GM19468 (cell line): ENCODE results near the gene GATB.
A peak's percentile ranks its signal among the peaks of the same experiment; 100 is the strongest.

Experiments
- ATAC-seq: cut with Tn5 transposase; IDR thresholded peaks from one replicate; pipeline ENCODE4 v1.9.1; 2021; ENCODE audit warnings: mild to moderate bottlenecking, moderate library complexity, moderate number of reproducible peaks; ENCODE audit not compliant: unreplicated experiment; ENCODE audit errors: extremely low read depth

The GATB gene

GRCh38 chr4:151786158-151786495 is 25.3 kb upstream of the GATB start:
- ATAC-seq: no peak

- no peak for ATAC-seq
These were observed 24.8 kb upstream of the GATB start for GRCh38 chr4:151785484-151786157.

- ATAC-seq: no peak
These were observed 23.9 kb upstream of the GATB start for GRCh38 chr4:151784706-151785105.

GRCh38 chr4:151783867-151784266 is 23.1 kb upstream of the GATB start:
- no peak for ATAC-seq

GRCh38 chr4:151782296-151782695 is 21.5 kb upstream of the GATB start:
- no peak for ATAC-seq

GRCh38 chr4:151781026-151781425 is 20.2 kb upstream of the GATB start:
- ATAC-seq: no peak

- no peak for ATAC-seq
These were observed 16.7 kb upstream of the GATB start for GRCh38 chr4:151777471-151777870.

- no peak for ATAC-seq
These were observed 13.5 kb upstream of the GATB start for GRCh38 chr4:151774324-151774723.

GRCh38 chr4:151772274-151772673 is 11.5 kb upstream of the GATB start:
- no peak for ATAC-seq

GRCh38 chr4:151771664-151772063 is 10.9 kb upstream of the GATB start:
- ATAC-seq: no peak

- no peak for ATAC-seq
These were observed 9.3 kb upstream of the GATB start for GRCh38 chr4:151770154-151770553.

GRCh38 chr4:151768835-151769234 is 8.0 kb upstream of the GATB start:
- no peak for ATAC-seq

- no peak for ATAC-seq
These were observed 5.9 kb upstream of the GATB start for GRCh38 chr4:151766691-151767090.

- ATAC-seq: no peak
These were observed 805 bp downstream of the GATB start for GRCh38 chr4:151760002-151760401.

GRCh38 chr4:151753056-151753455 is 7.8 kb downstream of the GATB start:
- no peak for ATAC-seq

- no peak for ATAC-seq
These were observed 10.7 kb downstream of the GATB start for GRCh38 chr4:151750156-151750555.

GRCh38 chr4:151745481-151746231 is 15.2 kb downstream of the GATB start:
- ATAC-seq: no peak

GRCh38 chr4:151744614-151745013 is 16.2 kb downstream of the GATB start:
- ATAC-seq: peak; percentile 31

- ATAC-seq: no peak
These were observed 16.9 kb downstream of the GATB start for GRCh38 chr4:151743894-151744293.

- no peak for ATAC-seq
These were observed 17.5 kb downstream of the GATB start for GRCh38 chr4:151743128-151743854.
